Memory B cell (primary cell): ENCODE measurements around the gene CT45A9.
"Not testable (repeated sequence)": the region's sequence is repeated elsewhere in the genome, so short reads cannot be mapped to it uniquely, and the experiment has no call there.

Experiments
- ATAC-seq: fragments of 150-1000 bp; cut with Tn5 transposase; 2 replicates; pipeline ENCODE4 v1.10.0; 2021; ENCODE audit warnings: low read depth, mild to moderate bottlenecking, moderate library complexity
- DNase-seq, 2 donors: peaks; one replicate each; pipeline ENCODE4 v3.0.0; 2022; ENCODE audit warnings: low spot score in 2 of 2
- H3K27ac Mint-ChIP-seq: one replicate; pipeline ENCODE4 v1.8.0; 2022; ENCODE audit warnings: mild to moderate bottlenecking, moderate library complexity, mixed read lengths
- H3K27me3 Mint-ChIP-seq: one replicate; pipeline ENCODE4 v1.8.0; 2022; ENCODE audit warnings: mixed read lengths
- H3K36me3 Mint-ChIP-seq: one replicate; pipeline ENCODE4 v1.8.0; 2022; ENCODE audit warnings: mild to moderate bottlenecking, mixed read lengths
- H3K4me1 Mint-ChIP-seq: one replicate; pipeline ENCODE4 v1.8.0; 2022; ENCODE audit warnings: mixed read lengths
- H3K4me3 Mint-ChIP-seq: one replicate; pipeline ENCODE4 v1.8.0; 2022; ENCODE audit warnings: mild to moderate bottlenecking, moderate library complexity, mixed read lengths
- H3K9me3 Mint-ChIP-seq: one replicate; pipeline ENCODE4 v1.8.0; 2022; ENCODE audit warnings: mixed read lengths

The CT45A9 gene

GRCh38 chrX:135871712-135872111 lies at the start of gene CT45A9:
Gene CT45A9 (minus strand): TSS chrX:135871812. CDS start chrX:135868061, 3,751 bp downstream.
- not testable (repeated sequence) for H3K4me1 Mint-ChIP-seq, ATAC-seq

GRCh38 chrX:135920516-135920915 lies 48.9 kb upstream of the CT45A9 start:
- not testable (repeated sequence) for H3K27me3 Mint-ChIP-seq, H3K27ac Mint-ChIP-seq, DNase-seq, H3K4me1 Mint-ChIP-seq, H3K36me3 Mint-ChIP-seq, H3K4me3 Mint-ChIP-seq, H3K9me3 Mint-ChIP-seq, ATAC-seq

More at GRCh38 chrX:135871712-135872111, at the start of gene CT45A9:
- not testable (repeated sequence) for H3K27me3 Mint-ChIP-seq, DNase-seq, H3K4me3 Mint-ChIP-seq, H3K27ac Mint-ChIP-seq, H3K36me3 Mint-ChIP-seq, H3K9me3 Mint-ChIP-seq

- H3K27ac Mint-ChIP-seq: no peak overlapping the region
- no peaks in the 10 kb centered on the region for H3K36me3 Mint-ChIP-seq
- no peak overlapping the region for H3K4me3 Mint-ChIP-seq
- H3K9me3 Mint-ChIP-seq: no peaks in the 10 kb centered on the region
- no peaks in the 10 kb centered on the region for H3K4me1 Mint-ChIP-seq
- ATAC-seq: no peak
- DNase-seq: no peak
- H3K27me3 Mint-ChIP-seq: no peaks in the 10 kb centered on the region
Measured at GRCh38 chrX:135914404-135914803, 42.8 kb upstream of the CT45A9 start.

GRCh38 chrX:135910251-135910650 lies 38.6 kb upstream of the CT45A9 start:
- Mint-ChIP-seq H3K27me3 (no peaks in the 10 kb centered on the region), H3K9me3 (no peaks in the 10 kb centered on the region), H3K36me3 (no peaks in the 10 kb centered on the region), H3K27ac (no peak overlapping the region), H3K4me3 (no peak overlapping the region), H3K4me1 (no peaks in the 10 kb centered on the region)
- ATAC-seq (no peak), DNase-seq (no peak)

GRCh38 chrX:135893294-135893817 lies 21.7 kb upstream of the CT45A9 start, which contains the start of the genes CT45A10 and SAGE1:
Gene CT45A10 (minus strand): TSS chrX:135893444. CDS start chrX:135885344, 8,100 bp downstream.
Gene SAGE1 (plus strand): TSS chrX:135893716. CDS start chrX:135896243, 2,527 bp downstream.
- no peak within 1 kb of the TSS for H3K4me3 Mint-ChIP-seq
- no peak for ATAC-seq
- H3K9me3 Mint-ChIP-seq: no peaks in the 10 kb centered on the region
- no peaks in the 10 kb centered on the region for H3K27me3 Mint-ChIP-seq
- H3K4me1 Mint-ChIP-seq: no peaks in the 10 kb centered on the region
- no peak for DNase-seq
- H3K36me3 Mint-ChIP-seq: no peaks in the 10 kb centered on the region
- H3K27ac Mint-ChIP-seq: no peak within 1 kb of the TSS

GRCh38 chrX:135892781-135893180 lies 21.2 kb upstream of the CT45A9 start:
- DNase-seq (no peak), ATAC-seq (no peak)
- Mint-ChIP-seq H3K36me3 (no peaks in the 10 kb centered on the region), H3K4me1 (no peaks in the 10 kb centered on the region), H3K4me3 (no peak overlapping the region), H3K27me3 (no peaks in the 10 kb centered on the region), H3K27ac (no peak overlapping the region), H3K9me3 (no peaks in the 10 kb centered on the region)

GRCh38 chrX:135890087-135890585 lies 18.5 kb upstream of the CT45A9 start:
- DNase-seq (no peak), ATAC-seq (no peak)
- Mint-ChIP-seq H3K9me3 (no peaks in the 10 kb centered on the region), H3K36me3 (no peaks in the 10 kb centered on the region), H3K4me1 (no peaks in the 10 kb centered on the region), H3K27me3 (no peaks in the 10 kb centered on the region), H3K4me3 (no peak overlapping the region), H3K27ac (no peak overlapping the region)

GRCh38 chrX:135888976-135889375 lies 17.4 kb upstream of the CT45A9 start:
- not testable (repeated sequence) for H3K4me1 Mint-ChIP-seq, DNase-seq, H3K4me3 Mint-ChIP-seq, H3K36me3 Mint-ChIP-seq, H3K27me3 Mint-ChIP-seq, H3K9me3 Mint-ChIP-seq, ATAC-seq, H3K27ac Mint-ChIP-seq

- not testable (repeated sequence) for H3K36me3 Mint-ChIP-seq, DNase-seq, H3K9me3 Mint-ChIP-seq, H3K4me3 Mint-ChIP-seq, H3K27me3 Mint-ChIP-seq, ATAC-seq, H3K4me1 Mint-ChIP-seq, H3K27ac Mint-ChIP-seq
Measured at GRCh38 chrX:135888230-135888629, 16.6 kb upstream of the CT45A9 start.

GRCh38 chrX:135882741-135883140 lies 11.1 kb upstream of the CT45A9 start:
- not testable (repeated sequence) for H3K27ac Mint-ChIP-seq, H3K9me3 Mint-ChIP-seq, H3K27me3 Mint-ChIP-seq, H3K4me1 Mint-ChIP-seq, ATAC-seq, H3K4me3 Mint-ChIP-seq, DNase-seq, H3K36me3 Mint-ChIP-seq

- H3K9me3 Mint-ChIP-seq, H3K36me3 Mint-ChIP-seq, H3K4me1 Mint-ChIP-seq, DNase-seq, ATAC-seq, H3K4me3 Mint-ChIP-seq, H3K27ac Mint-ChIP-seq, H3K27me3 Mint-ChIP-seq: not testable (repeated sequence)
Measured at GRCh38 chrX:135854438-135854837, 17.2 kb downstream of the CT45A9 start, which contains the start of gene CT45A8. Gene CT45A8 (minus strand): TSS chrX:135854538. CDS start chrX:135850783, 3,755 bp downstream.

GRCh38 chrX:135837180-135837579 lies 34.4 kb downstream of the CT45A9 start, which contains the start of gene CT45A7:
Gene CT45A7 (minus strand): TSS chrX:135837280. CDS start chrX:135833533, 3,747 bp downstream.
- not testable (repeated sequence) for DNase-seq, H3K4me3 Mint-ChIP-seq, H3K36me3 Mint-ChIP-seq, H3K27ac Mint-ChIP-seq, H3K4me1 Mint-ChIP-seq, ATAC-seq, H3K9me3 Mint-ChIP-seq, H3K27me3 Mint-ChIP-seq

- ATAC-seq, DNase-seq, H3K36me3 Mint-ChIP-seq, H3K27ac Mint-ChIP-seq, H3K4me3 Mint-ChIP-seq, H3K9me3 Mint-ChIP-seq, H3K27me3 Mint-ChIP-seq, H3K4me1 Mint-ChIP-seq: not testable (repeated sequence)
Measured at GRCh38 chrX:135819912-135820311, 51.7 kb downstream of the CT45A9 start, which contains the start of gene CT45A2. Gene CT45A2 (minus strand): TSS chrX:135820012. CDS start chrX:135816265, 3,747 bp downstream.
